T-helper 1 cell treated with Interleukin-12 subunit alpha and Interleukin-12 subunit beta and Interleukin-4 antibody, amounts not matched to agents 30 ng/mL and 1 ng/mL, for 36 hours (primary cell): ENCODE measurements around the gene OBP2B. TPM values are rescaled to one million over a fixed set of nuclear protein-coding genes. Genes with fewer than 3 reads are reported as not detected.
"Not testable (repeated sequence)": the region's sequence is repeated elsewhere in the genome, so short reads cannot be mapped to it uniquely, and the experiment has no call there.

Experiments used
- intact Hi-C: fragments of 100-400 bp; cut with micrococcal nuclease; formaldehyde crosslinking; loops from one replicate; pipeline ENCODE4 v1.15.1; 2024
- total RNA-seq: library from RNA; stranded (reverse); gene quantifications from 2 replicates; pipeline ENCODE4 v1.2.3, GENCODE V29; 2022

The OBP2B gene
- total RNA-seq, 1 donor from 2014 or later, result not detected

DNA sequence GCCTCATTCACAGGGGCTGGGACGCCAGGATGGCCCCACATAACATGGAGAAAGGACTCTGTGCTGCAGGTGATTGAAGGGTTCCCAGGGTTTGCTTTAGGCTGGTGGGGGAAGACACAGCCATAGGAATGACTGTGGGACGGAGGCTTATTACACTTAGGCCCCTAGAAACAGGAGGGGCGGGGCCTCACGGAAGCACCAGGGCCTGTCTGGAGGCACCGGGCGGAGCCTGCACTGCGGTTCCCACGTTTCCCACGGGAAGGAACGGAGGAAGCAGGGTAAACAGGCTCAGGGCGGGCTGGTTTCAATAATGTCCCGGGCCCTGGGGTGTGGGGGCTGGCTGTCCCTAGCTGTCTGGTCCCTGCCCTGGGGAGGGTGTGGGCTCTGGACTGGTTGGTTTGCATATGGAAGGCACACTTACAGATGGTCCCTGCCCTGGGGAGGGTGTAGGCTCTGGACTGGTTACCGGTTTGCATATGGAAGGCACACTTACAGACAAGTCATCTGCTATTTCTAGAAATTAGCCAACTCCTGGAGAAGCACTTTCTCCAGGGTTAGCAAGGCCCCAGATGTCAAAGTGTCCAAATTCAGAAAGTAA is 14.2 kb upstream of the OBP2B start:
- intact Hi-C loops, result not testable (repeated sequence)

DNA sequence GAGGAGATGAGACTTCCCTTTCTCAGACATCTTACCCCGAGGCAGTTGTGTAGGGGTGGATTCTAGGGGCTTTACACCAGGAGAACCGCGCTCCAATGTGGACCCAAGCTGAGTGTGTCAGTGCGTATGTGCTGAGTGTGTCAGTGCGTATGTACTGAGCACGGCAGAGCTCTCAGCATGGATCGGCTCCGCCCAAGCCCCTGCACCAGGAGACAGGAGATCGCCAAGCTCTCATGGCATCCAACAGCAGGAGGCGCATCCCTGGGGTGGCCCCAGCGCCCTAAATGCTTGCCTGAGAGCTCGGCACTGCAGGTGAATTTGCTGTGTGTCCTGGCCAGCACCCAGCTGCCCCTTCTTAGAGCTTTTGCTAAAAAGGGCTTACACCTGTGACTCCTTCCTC is 12.9 kb upstream of the OBP2B start:
- intact Hi-C loops, result not testable (repeated sequence)

DNA sequence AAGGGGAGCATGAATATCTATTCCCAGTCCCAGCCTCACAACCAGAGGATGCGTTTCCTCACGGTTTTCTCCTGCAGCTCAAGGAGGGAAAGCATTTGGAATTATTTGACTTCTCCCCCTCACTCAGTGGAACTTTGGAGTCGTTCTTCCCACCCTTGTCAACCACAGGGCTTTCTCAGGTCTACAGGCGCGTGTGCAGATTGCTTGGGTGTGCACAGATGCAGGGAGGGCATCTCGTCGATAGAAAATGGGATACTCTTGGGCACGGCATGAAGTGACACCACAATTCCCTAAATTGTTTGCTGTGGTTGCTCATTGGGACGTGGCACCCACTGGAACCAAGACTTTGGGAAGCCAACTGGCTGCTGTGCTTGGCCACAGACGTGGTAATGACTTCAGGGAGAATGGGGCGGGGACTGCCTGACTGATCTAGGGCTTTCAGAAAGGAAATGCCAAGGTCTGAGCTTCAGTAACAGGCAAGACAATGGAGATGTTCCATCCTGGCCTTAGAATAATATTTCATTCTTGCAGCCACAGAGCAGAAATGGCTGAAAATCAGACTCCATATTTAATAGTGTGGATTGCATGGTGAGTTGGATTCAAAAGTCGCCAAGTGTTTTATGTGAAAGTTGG is 12.2 kb upstream of the OBP2B start:
- intact Hi-C loops, result no loop called here

DNA sequence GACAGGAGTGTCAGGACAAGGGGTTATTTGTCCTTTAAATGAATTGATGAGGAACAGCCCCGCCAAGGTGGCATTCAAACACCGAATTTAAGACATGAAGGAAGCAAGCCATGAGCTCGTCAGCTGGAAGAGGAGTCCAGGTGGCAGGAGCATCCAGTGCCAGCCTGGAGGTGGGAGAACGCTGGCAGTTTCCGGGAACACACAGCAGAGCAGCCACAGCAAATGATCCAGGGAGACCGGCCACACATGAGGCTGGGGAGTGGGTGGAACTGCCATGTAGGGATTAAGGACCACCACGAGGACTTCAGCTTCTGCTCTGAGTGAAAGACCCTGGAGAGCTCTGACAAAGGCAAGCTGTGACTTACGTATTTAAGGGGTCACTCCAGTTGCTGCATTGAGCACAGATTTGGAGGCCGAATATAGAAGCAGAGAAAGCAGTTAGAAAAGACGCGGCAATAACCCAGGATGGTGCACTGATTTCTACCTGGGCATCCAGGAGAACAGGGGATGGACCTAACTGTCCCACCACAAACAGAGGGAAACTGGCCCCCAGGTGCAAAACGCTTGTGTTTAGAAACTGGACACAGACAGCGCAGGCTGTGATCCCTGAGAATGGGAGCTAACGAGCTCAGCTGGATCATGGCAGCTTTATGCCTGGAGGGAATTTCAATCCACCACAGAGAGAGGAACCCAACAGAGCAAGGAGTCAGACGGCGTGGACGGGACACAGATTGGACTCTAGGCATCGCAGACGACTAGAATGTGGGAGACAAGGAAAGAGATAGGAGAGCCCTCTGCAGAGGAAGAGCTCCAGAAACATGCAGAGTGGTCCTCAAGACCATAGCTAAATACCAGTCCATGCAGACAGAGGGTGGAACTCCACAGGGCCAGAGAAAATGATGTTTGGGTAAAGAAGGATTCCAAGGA is 9.3 kb upstream of the OBP2B start:
- intact Hi-C loops, result loop anchor here (10.0 kb wide), 1 partner anchor 1434 kb away; no protein-coding TSS in a partner anchor

DNA sequence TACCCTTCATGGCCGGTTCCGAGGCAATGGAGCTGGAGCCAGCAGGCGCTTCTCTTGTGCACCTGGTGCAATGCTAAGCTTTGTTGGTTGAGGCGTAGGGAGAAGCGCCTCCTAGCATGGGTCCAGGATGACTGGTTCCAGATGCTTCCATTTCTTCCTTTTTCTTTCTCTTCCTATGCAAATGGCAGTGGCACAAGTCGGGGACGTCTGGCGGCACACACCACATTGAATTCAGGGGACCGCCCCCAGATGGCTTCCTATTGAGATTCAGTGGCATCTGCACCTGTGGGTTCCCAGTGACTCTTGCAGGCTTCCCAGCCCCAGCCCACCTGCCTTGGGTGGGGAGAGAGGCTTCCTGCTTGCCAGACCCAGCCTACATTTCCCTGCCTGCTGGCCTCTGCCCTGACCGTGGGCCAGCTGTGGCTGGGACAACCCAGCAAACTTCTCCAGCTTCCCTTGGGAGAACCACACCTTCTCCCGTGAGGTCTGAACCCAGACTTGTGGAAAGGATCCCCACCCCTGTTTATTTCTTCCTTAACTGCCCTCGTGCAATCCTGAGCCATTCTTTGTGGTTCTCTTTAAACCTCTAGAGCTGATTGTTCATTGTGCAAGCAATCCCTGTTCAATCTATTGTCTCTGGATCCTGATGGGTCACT is 8.4 kb upstream of the OBP2B start:
- intact Hi-C loops, result loop anchor here (10.0 kb wide), 1 partner anchor 1433 kb away; no protein-coding TSS in a partner anchor

DNA sequence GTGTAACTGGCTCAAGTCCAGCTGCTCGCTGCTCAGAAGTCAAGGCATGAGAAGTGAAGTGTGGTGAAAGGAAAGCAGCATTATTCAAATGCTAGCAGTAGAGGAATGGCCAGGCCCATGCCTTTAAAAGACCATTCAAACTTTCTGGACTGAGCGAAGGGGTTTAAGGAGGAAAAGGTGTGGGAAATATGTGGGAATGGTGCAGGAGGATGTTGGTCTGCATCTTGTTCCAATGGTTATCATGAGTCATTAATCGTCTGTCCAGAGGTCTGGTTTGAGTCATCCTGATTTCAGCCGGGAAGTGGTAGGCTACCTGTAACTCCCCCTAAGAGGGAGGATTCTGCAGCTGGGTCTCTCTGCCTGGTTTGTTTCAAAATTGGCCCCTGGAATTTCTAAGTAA is 5.2 kb upstream of the OBP2B start:
- intact Hi-C loops, result loop anchor here (10.0 kb wide), 1 partner anchor 1429 kb away; no protein-coding TSS in a partner anchor

DNA sequence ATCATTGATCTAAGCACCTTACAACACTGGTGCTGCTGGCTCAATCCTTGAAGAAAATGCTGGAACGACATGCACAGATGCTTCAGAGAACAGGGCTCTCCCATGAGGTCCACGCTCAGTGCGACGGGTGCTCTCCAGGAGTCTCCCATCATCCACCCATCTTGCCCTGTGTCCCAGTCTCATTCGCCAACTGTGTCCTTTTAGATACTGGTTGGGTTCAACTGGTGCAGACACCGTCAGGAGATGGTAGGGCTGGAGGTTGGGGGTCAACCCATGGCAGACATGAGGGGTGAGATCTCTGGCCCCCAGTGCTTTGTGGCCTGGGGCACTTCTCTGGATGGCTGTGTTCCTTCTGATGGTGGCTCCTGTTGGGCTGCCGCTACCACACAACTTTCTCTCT is 1.6 kb upstream of the OBP2B start:
- intact Hi-C loops, result loop anchor here (10.0 kb wide), 1 partner anchor 1426 kb away; no protein-coding TSS in a partner anchor

DNA sequence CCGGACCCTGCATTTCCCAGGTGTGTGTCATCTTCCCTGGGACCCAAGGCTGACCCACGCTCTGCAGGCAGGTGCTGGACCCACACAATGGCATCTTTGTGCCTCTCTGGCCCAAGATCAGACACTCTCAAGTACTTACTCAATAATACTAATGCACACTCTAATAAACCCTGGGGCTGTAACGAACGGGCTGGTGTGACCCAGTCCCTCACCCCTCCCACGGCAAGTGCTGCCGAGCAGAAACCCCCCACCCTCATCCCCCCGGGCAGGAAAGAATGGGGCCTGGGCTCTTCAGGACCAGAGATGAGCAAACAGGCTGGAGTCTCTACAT is 1.1 kb upstream of the OBP2B start:
- intact Hi-C loops, result loop anchor here (10.0 kb wide), 1 partner anchor 1425 kb away; no protein-coding TSS in a partner anchor

DNA sequence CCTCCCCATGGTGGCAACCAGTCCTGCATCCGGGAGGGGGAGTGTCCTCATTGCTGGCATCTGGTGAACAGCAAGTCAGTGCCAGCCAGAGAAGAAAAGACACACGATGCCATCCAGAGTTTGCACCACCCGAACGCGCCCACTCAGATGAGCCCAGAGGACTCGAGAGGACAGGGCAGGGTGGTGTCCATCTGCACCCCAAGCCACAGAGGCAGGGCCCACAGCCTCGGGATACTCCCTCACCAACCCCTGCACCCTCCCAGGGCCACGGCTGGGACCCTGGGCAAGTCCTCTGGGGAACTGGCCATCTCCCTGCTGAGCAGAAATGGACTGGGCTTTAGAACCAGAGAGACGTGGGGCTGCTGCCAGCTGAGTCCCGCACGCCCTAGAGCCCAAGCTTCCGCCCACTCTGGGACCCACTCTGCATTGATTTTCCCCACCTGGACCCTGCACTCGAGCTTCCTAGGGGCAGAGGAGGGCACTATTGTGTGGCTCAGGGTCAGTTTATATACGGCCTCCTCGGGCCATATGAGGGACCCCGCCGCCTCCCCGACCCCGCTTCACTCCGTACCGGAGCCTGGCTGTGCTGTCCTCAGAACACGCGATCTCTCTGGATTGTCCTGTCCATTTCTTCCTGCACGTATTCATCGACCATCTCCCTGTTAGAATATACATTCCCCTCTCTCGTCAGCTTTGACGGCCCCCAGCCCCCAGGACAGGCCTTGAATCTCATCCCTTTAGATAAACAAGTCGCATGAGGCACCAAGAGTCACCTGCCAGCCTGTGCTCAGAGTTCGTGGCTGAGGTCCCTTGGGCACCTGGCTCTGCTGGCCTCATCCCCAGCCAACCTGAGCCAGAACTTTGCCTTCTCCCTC is 514 bp upstream of the OBP2B start:
- intact Hi-C loops, result loop anchor here (10.0 kb wide), 1 partner anchor 1425 kb away; no protein-coding TSS in a partner anchor

DNA sequence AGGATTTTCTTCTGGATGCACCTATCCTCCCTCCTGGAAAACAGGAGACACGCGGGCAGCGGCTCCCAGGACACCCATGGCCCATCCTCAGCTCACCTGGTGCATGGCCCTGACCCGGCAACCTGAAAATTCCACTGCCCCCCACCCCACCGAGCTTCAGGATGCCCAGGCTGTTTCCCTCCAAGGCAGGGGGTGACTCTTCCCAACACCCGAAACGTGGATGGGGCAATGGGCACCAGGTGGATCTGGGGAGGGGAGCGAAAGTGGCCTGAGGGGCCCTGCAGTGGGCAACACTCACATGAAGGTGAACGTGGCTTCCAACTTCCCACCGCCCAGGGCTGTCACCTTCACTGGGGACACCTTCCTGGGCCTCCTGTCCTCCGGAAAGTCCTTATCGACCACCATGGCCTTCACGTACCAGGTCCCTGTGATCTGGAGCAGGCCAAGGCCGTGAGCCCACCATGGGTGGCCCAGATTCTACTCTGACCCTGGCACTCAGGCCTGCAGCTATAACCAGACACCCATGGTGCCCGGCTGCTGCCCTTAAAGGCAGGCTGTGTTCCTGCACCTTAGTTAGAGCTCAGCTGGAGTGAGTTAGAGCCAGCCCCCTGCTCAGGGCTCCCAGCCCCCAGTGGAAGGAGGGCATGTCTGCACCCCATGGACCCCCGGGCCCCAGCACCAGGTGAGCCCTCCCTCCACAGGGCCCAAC is 725 bp downstream of the OBP2B start:
- intact Hi-C loops, result not testable (repeated sequence)

DNA sequence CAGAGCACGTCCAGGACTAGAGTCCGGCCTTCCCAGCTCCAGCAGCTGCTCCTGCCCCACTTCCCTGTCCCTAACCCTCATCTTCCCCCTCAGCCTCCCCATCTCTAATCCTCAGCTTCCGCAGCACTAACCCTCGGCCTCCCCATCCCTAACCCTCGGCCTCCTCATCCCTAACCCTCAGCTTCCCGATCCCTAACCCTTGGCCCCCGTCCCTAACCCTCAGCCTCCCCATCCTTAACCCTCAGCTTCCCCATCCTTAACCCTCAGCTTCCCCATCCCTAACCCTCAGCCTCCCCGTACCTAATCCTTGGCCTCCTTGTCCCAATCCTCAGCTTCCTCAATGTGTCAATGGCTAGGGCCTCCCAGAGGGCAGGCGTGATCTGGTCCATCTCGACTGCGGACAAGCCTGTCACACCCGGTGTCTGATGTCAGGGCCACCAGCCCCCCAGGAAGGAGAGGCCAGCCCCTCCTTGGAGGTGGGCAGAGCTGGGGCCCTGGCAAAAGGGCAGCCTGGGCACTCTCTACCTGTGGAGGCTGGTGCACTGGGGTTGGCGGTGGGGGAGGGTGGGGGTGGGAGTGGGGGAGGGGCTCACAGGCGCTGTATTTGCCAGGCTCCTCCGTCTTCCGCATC is 1.4 kb downstream of the OBP2B start:
- intact Hi-C loops, result no loop called here

DNA sequence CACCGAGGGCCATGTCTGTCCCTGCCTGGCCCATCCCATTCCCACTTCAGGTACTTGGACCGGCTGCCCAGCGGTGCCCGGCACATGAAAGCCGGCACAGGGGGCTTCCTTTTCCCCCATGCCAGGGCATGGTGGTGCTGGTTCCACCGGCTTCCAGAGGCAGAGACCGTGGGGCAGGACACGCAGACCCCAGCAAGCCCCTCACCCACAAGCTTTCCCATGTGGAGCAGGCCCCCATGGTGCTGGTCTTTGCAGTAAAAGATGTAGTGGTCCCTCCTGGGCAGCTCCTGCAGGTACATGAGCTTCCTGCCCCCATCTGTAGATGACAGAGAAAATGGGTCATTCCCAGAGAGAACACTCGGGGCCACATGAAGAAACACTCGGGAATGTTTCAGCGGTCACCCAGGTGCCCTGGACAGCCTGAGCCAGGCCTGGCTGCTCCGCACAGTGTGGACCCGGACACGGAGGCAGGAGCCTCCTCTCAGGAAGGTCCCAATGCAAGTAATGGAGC is 2.0 kb downstream of the OBP2B start:
- intact Hi-C loops, result no loop called here

DNA sequence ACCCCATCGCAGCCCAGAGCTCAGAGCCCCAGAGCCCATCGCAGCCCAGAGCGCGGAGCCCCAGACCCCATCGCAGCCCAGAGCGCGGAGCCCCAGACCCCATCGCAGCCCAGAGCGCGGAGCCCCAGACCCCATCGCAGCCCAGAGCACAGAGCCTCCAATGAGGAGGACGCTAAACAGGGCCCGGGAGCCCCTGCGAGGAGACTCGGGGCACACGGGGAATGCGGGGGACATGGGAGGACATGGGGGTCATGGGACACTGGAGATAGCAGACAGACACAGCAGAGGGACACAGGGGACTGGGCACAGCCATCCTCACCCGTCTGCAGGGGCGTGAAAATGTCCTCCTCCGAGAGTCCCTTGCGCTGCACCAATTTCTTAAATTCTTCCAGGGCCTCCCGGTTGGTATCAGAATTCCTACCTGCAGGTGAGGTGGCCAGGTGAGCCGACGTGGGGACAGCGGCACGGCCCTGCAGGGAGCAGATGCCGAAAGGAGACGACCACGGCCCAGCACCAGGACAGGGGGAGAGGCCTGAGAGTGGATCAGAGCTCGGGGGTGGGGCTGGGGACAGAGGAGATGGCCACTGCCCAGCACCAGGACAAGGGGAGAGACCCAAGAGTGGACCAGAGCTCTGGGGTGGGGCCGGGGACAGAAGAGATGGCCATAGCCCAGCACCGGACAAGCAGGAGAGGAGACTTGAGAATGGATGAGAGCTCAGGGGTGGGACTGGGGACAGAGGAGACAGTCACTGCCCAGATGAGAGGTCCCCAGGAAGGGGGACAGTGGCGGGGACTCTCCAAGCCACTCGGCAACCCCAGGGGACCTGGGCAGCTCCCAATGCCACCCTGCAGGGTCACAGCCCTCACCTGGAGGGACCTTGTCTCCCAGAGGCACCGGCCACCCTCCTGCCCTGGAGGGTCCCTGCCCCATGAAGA is 2.8 kb downstream of the OBP2B start:
- intact Hi-C loops, result no loop called here

DNA sequence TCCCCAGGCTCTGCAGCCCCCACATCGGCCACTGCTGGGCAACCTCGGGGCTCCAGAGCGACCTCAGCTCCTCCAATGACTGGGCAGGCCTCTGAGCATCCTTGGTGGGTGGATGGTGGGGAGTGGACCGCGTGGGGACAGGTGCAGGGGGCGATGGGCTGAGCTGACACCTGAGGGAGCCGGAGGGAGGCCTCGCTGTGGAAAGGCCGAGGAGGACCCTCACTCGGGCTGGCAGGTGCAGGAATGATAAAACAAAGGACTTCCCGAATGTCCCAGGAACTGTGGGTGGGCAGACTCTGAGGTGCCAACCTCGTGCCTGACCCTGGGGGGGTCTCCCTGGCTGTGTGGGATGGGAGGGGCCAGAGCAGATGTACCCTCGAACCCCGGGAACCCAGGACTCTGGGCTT is 3.6 kb downstream of the OBP2B start:
- intact Hi-C loops, result not testable (repeated sequence)

DNA sequence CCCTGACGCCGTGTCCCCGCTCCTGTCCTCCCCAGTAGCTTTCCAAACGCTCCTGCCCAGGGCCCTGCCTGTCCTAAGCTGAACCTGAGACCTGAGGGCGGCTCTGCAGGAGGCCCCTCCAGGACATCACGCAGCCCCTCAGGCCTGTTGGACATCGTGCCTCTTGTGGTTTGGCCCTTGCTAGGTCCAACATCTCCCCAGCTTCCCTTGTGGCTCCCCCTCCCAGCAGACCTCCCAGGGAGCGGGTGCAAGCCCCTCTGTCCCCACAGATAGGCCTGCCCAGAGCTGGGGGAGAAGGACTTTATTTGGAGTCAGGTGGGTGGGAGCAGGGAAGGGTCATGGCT is 4.1 kb downstream of the OBP2B start:
- intact Hi-C loops, result no loop called here

DNA sequence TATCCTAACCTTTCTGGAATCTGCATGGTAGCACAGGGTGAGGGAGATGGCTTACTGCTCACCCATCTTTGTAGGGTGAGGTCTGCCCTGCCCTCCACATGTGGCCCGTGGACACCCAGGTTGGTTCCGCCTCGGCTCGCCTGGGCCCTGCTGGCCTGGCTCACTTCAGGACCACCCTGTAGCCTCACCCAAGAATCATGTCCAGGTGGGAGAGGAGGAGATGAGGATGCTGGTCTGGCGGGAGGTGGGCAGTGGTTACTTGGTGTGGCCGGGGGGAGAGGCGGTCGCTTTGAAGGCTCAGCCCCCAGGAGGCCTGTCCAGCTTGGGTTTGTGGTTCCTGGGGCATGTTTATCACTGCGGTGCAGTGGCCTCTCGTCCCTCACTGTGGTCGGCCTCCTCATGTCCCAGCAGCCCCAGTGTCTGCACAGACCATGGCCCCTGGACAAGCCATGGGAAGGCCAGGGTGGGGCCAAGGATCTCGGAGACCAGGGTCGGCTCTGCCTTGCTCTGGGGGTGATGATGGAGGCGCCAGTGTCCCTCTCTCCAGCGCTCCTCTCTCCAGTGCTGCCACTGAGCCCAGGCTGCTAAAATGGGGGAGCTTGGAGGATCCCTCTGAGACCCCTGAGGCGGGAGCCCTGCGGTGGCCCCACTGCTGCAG is 4.6 kb downstream of the OBP2B start:
- intact Hi-C loops, result no loop called here

DNA sequence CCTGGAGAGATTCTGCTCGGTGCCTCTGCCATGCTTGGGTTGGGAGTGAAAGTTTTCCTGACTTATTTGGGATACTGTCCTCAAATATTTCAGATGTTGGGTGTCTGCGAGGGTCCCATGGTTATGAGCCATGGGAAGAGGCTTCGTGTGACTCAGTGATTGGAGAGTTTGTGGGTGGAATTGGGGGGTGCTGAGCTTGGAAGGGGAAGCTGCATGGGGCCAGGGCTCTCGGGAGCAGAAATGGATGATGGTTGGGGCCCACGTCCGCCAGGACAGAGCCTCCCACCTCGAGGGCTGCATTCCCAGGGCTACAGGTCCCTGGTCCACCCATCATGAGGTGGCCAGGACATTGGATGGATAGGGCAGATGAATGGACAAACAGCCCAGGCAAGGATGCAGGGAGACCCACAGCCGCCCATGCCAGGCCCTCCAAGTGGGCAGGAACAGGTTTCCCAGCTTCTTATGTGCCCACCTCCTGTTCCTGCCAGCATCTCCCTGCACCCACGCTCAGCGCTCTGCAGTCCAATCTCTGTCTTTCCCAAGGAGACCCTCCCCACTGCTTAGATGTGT is 5.5 kb downstream of the OBP2B start:
- intact Hi-C loops, result no loop called here
